Measurements from ENCODE around the gene DGKB. TPM values are rescaled to one million over a fixed set of nuclear protein-coding genes. Genes with fewer than 3 reads are reported as not detected.

The DGKB gene
- total RNA-seq, 1 donor from 2014 or later = 5.5 TPM

GRCh38 chr7:14199336-14199735 is 703.2 kb downstream of the DGKB start:
- H3K27ac Mint-ChIP-seq = no peak overlapping the region
- Histone ChIP-seq H2AFZ (replicated peaks) (no peak overlapping the region), H3K4me3 (no peak overlapping the region), H3K4me1 (peaks cover 5% of the 10 kb centered on the region), H3K9me3 (ENCODE audit: low read depth) (peaks cover 4% of the 10 kb centered on the region), H3K9ac (no peak overlapping the region), H3K36me3 (no peaks in the 10 kb centered on the region), H3K79me2 (ENCODE audit: low read depth) (no peaks in the 10 kb centered on the region), H3K4me2 (no peak overlapping the region), H4K20me1 (ENCODE audit: low read depth) (no peaks in the 10 kb centered on the region), H3K27me3 (no peaks in the 10 kb centered on the region), H3K27ac (no peak overlapping the region), H3F3A (ENCODE audit: low read depth) (no peaks in the 10 kb centered on the region)
- no peaks in the 10 kb centered on the region for H3K27me3 Mint-ChIP-seq (ENCODE audit: insufficient read depth, low read depth)
- H3K9me3 Mint-ChIP-seq = peaks cover 2% of the 10 kb centered on the region
- no peak for DNase-seq (ENCODE audit: low spot score)
- H3K36me3 Mint-ChIP-seq = peaks cover 1% of the 10 kb centered on the region
- H3K4me3 Mint-ChIP-seq = no peak overlapping the region
- TF ChIP-seq EZH2phosphoT487 (IDR thresholded peaks at IDR 0.05) (no peak), CTCF (IDR thresholded peaks at IDR 0.05) (no peak), EZH2 (IDR thresholded peaks at IDR 0.05) (no peak)
- peaks cover 15% of the 10 kb centered on the region for H3K4me1 Mint-ChIP-seq

GRCh38 chr7:14197280-14197679 is 705.3 kb downstream of the DGKB start:
- Histone ChIP-seq H3K9me3 (ENCODE audit: low read depth) (peaks cover 4% of the 10 kb centered on the region), H3K27ac (no peak overlapping the region), H3K4me1 (peaks cover 5% of the 10 kb centered on the region), H3F3A (ENCODE audit: low read depth) (no peaks in the 10 kb centered on the region), H3K79me2 (ENCODE audit: low read depth) (no peaks in the 10 kb centered on the region), H3K36me3 (no peaks in the 10 kb centered on the region), H3K9ac (no peak overlapping the region), H3K27me3 (no peaks in the 10 kb centered on the region), H3K4me2 (no peak overlapping the region), H3K4me3 (no peak overlapping the region), H2AFZ (replicated peaks) (no peak overlapping the region), H4K20me1 (ENCODE audit: low read depth) (no peaks in the 10 kb centered on the region)
- Mint-ChIP-seq H3K36me3 (peaks cover 1% of the 10 kb centered on the region), H3K27ac (no peak overlapping the region), H3K27me3 (ENCODE audit: insufficient read depth, low read depth) (no peaks in the 10 kb centered on the region), H3K4me3 (no peak overlapping the region), H3K4me1 (peaks cover 15% of the 10 kb centered on the region), H3K9me3 (peaks cover 2% of the 10 kb centered on the region)
- DNase-seq (ENCODE audit: low spot score) = no peak
- TF ChIP-seq EZH2 (IDR thresholded peaks at IDR 0.05) = no peak

- no peaks in the 10 kb centered on the region for H3K79me2 ChIP-seq (ENCODE audit: low read depth)
- peaks cover 4% of the 10 kb centered on the region for H3K9me3 ChIP-seq (ENCODE audit: low read depth)
- Mint-ChIP-seq H3K4me3 (no peak overlapping the region), H3K36me3 (peaks cover 1% of the 10 kb centered on the region), H3K27ac (no peak overlapping the region), H3K9me3 (peaks cover 2% of the 10 kb centered on the region), H3K4me1 (peaks cover 15% of the 10 kb centered on the region), H3K27me3 (ENCODE audit: insufficient read depth, low read depth) (no peaks in the 10 kb centered on the region)
- H3F3A ChIP-seq (ENCODE audit: low read depth) = no peaks in the 10 kb centered on the region
- DNase-seq (ENCODE audit: low spot score) = no peak
- H3K4me2 ChIP-seq = no peak overlapping the region
- H3K9ac ChIP-seq = no peak overlapping the region
- H3K4me1 ChIP-seq = peaks cover 5% of the 10 kb centered on the region
- H3K4me3 ChIP-seq = no peak overlapping the region
- H4K20me1 ChIP-seq (ENCODE audit: low read depth) = no peaks in the 10 kb centered on the region
- no peak overlapping the region for H2AFZ ChIP-seq (replicated peaks)
- H3K36me3 ChIP-seq = no peaks in the 10 kb centered on the region
- TF ChIP-seq CTCF (IDR thresholded peaks at IDR 0.05) = no peak
- TF ChIP-seq EZH2 (IDR thresholded peaks at IDR 0.05) = no peak
- TF ChIP-seq EZH2phosphoT487 (IDR thresholded peaks at IDR 0.05) = no peak
- H3K27me3 ChIP-seq = no peaks in the 10 kb centered on the region
- H3K27ac ChIP-seq = no peak overlapping the region
Measured at GRCh38 chr7:14196555-14196954, 706.0 kb downstream of the DGKB start.

GRCh38 chr7:14195871-14196270 is 706.7 kb downstream of the DGKB start:
- Histone ChIP-seq H2AFZ (replicated peaks) (no peak overlapping the region), H3F3A (ENCODE audit: low read depth) (no peaks in the 10 kb centered on the region), H3K4me3 (no peak overlapping the region), H3K79me2 (ENCODE audit: low read depth) (no peaks in the 10 kb centered on the region), H3K4me2 (no peak overlapping the region), H3K9ac (no peak overlapping the region), H3K36me3 (no peaks in the 10 kb centered on the region), H3K27me3 (no peaks in the 10 kb centered on the region), H3K27ac (no peak overlapping the region), H4K20me1 (ENCODE audit: low read depth) (no peaks in the 10 kb centered on the region), H3K4me1 (peaks cover 5% of the 10 kb centered on the region), H3K9me3 (ENCODE audit: low read depth) (peaks cover 4% of the 10 kb centered on the region)
- no peak for DNase-seq (ENCODE audit: low spot score)
- peaks cover 2% of the 10 kb centered on the region for H3K9me3 Mint-ChIP-seq
- H3K4me1 Mint-ChIP-seq = peaks cover 15% of the 10 kb centered on the region
- TF ChIP-seq EZH2 (IDR thresholded peaks at IDR 0.05) (no peak), CTCF (IDR thresholded peaks at IDR 0.05) (no peak), EZH2phosphoT487 (IDR thresholded peaks at IDR 0.05) (no peak)
- no peak overlapping the region for H3K4me3 Mint-ChIP-seq
- H3K27me3 Mint-ChIP-seq (ENCODE audit: insufficient read depth, low read depth) = no peaks in the 10 kb centered on the region
- peaks cover 1% of the 10 kb centered on the region for H3K36me3 Mint-ChIP-seq
- peak overlapping the region; percentile 46 for H3K27ac Mint-ChIP-seq
